Breast epithelium (tissue), 4 donors: ENCODE results near the gene FSTL4. TPM values are rescaled to one million over a fixed set of nuclear protein-coding genes. Genes with fewer than 3 reads are reported as not detected.

ENCODE experiments used
- DNase-seq, 2 donors: peaks; one replicate each; pipeline ENCODE4 v3.0.0-alpha.2; 2019; ENCODE audit warnings: low spot score in 2 of 2
- H3K27ac ChIP-seq, 2 donors: fragments of 200-600 bp; sonication (generic) in 1 of 2; one replicate each; pipeline ENCODE4 v1.5.1; 2016 to 2019; ENCODE audit warnings: mild to moderate bottlenecking in 1 of 2
- H3K27me3 ChIP-seq, 2 donors: fragments of 200-600 bp; sonication (generic) in 1 of 2; one replicate each; pipeline versions ENCODE4 v1.5.1 to v1.6.0; 2017 to 2019; ENCODE audit warnings: control low read depth in 1 of 2, mild to moderate bottlenecking in 1 of 2
- H3K36me3 ChIP-seq: fragments of 200-600 bp; one replicate; pipeline ENCODE4 v1.5.1; 2019
- H3K4me1 ChIP-seq, 2 donors: fragments of 200-600 bp; sonication (generic); one replicate each; pipeline ENCODE4 v1.5.1; 2016 to 2019; ENCODE audit warnings: control low read depth in 1 of 2
- H3K4me3 ChIP-seq, 3 donors: fragments of 200-600 bp; sonication (generic); 1 replicate in 2 of 3; 2 replicates in 1 of 3; pipeline ENCODE4 v1.5.1; 2016 to 2019; ENCODE audit warnings: mild to moderate bottlenecking in 3 of 3, moderate library complexity in 2 of 3
- H3K9me3 ChIP-seq, 2 donors: fragments of 200-600 bp; sonication (generic) in 1 of 2; one replicate each; pipeline ENCODE4 v1.5.1; 2016 to 2019; ENCODE audit warnings: control low read depth in 1 of 2
- CTCF ChIP-seq, 3 donors: fragments of 450-650 bp; IDR thresholded peaks; one replicate each; pipeline ENCODE4 v1.5.1; 2016 to 2017; ENCODE audit warnings: antibody characterized with exemption in 3 of 3, mild to moderate bottlenecking in 3 of 3, moderate library complexity in 3 of 3
- POLR2A ChIP-seq: fragments of 450-650 bp; IDR thresholded peaks from one replicate; pipeline ENCODE4 v1.6.1; 2016; ENCODE audit warnings: antibody characterized with exemption, mild to moderate bottlenecking, moderate library complexity
- POLR2AphosphoS5 ChIP-seq, 3 donors: sonication (generic); formaldehyde crosslinking; IDR thresholded peaks; one replicate each; pipeline ENCODE4 v1.6.1; 2017; ENCODE audit warnings: antibody characterized with exemption in 3 of 3
- intact Hi-C: fragments of 100-400 bp; cut with DNase I; formaldehyde crosslinking; loops from one replicate; pipeline ENCODE4 v1.15.1; 2023; ENCODE audit warnings: low total_unique reads
- total RNA-seq, 3 donors: library from RNA; depleted of rRNA; stranded (reverse); fragments of >200 nt; gene quantifications; one replicate each; pipeline ENCODE4 v1.1.0, GENCODE V29; 2016

FSTL4 gene
- total RNA-seq, 3 donors from 2014 or later: 0.16 to 0.98 (median 0.88) TPM

DNA sequence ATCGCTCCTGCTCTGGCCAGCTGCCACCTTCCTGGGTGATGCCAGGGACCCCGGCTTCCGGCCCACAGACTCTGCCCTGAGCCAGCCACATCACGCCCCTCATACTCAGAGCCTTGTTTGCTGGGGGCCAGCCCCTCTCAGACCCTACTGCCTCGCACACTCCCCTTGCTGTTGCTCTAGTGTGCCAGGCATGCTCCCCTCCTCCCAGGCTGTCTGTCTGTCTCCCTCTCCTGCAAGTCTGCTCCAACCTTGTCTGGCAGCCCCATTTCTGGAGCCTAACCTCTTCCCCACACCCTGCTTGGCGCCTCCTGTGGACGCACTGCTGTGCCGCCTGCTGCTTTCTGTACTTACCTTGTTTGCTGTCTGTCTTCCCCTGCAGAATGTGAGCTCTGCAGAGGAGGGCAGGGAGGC, 375.8 kb downstream of the FSTL4 start:
- intact Hi-C loops: no loop called here
- Histone ChIP-seq H3K9me3 (no peaks in the 10 kb centered on the region), H3K4me1 (peaks cover 0 to 4% of the 10 kb centered on the region in 2 donors), H3K36me3 (no peaks in the 10 kb centered on the region), H3K4me3 (no peak overlapping the region), H3K27me3 (no peaks in the 10 kb centered on the region), H3K27ac (no peak overlapping the region)
- DNase-seq: no peak
- TF ChIP-seq POLR2AphosphoS5 (IDR thresholded peaks at IDR 0.05): no peak
- no peak for TF ChIP-seq CTCF (IDR thresholded peaks at IDR 0.05)
- TF ChIP-seq POLR2A: no peak

GRCh38 chr5:133235696-133236426, 376.5 kb downstream of the FSTL4 start:
- intact Hi-C loops: no loop called here
- no peak overlapping the region for H3K4me3 ChIP-seq
- DNase-seq: no peak
- no peaks in the 10 kb centered on the region for H3K27me3 ChIP-seq
- TF ChIP-seq CTCF (IDR thresholded peaks at IDR 0.05): no peak
- TF ChIP-seq POLR2A: no peak
- TF ChIP-seq POLR2AphosphoS5 (IDR thresholded peaks at IDR 0.05): no peak
- H3K36me3 ChIP-seq: no peaks in the 10 kb centered on the region
- H3K27ac ChIP-seq: no peak overlapping the region
- no peaks in the 10 kb centered on the region for H3K9me3 ChIP-seq
- peaks cover 0 to 4% of the 10 kb centered on the region in 2 donors for H3K4me1 ChIP-seq

DNA sequence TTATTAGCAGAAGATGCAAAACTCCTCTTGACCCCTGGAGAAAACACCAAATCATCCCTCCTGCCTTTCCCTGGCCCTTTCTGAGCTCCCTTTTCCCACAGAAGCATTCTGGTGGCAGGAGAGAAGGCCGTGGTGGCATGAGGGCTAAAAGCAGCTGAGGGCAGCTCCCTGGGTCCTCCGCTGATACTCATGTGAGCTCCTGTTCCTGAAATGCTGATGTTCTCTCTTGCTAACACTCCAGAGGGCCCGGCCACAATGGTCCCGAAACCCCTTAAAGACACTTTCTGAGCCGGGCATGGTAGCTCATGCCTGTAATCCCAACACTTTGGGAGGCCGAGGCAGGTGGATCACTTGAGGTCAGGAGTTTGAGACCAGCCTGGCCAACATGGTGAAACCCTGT, 377.4 kb downstream of the FSTL4 start:
- Histone ChIP-seq H3K27ac (no peak overlapping the region), H3K36me3 (no peaks in the 10 kb centered on the region), H3K27me3 (no peaks in the 10 kb centered on the region), H3K9me3 (no peaks in the 10 kb centered on the region), H3K4me1 (peaks cover 0 to 4% of the 10 kb centered on the region in 2 donors), H3K4me3 (no peak overlapping the region)
- intact Hi-C loops: no loop called here
- TF ChIP-seq POLR2AphosphoS5 (IDR thresholded peaks at IDR 0.05): no peak
- no peak for TF ChIP-seq POLR2A
- no peak for TF ChIP-seq CTCF (IDR thresholded peaks at IDR 0.05)
- no peak for DNase-seq

GRCh38 chr5:133234273-133234672, 378.1 kb downstream of the FSTL4 start:
- intact Hi-C loops: no loop called here
- Histone ChIP-seq H3K9me3 (no peaks in the 10 kb centered on the region), H3K36me3 (no peaks in the 10 kb centered on the region), H3K27me3 (no peaks in the 10 kb centered on the region), H3K27ac (no peak overlapping the region), H3K4me3 (no peak overlapping the region), H3K4me1 (peaks cover 0 to 4% of the 10 kb centered on the region in 2 donors)
- TF ChIP-seq POLR2AphosphoS5 (IDR thresholded peaks at IDR 0.05) (no peak), CTCF (IDR thresholded peaks at IDR 0.05) (no peak), POLR2A (no peak)
- no peak for DNase-seq

DNA sequence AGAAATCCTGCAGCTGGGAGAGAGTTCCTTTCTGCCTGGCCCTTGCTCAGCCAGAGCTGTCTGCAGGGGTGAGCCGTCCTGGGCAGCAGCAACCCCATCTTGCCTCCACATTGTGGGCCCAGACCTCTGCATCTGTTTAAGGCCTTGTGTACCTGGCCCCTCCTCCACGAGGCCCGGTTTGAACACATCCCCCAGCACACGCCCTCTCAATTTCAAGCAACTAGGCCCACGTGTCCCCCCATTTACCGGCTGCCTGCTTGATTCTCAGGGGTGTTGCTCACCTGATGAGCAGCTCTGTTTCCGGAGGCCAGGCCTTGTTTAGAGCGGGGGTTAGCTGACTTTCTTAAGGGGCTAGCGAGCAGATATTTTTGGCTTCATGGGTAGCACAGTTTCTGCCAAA, 378.7 kb downstream of the FSTL4 start:
- Histone ChIP-seq H3K4me3 (no peak overlapping the region), H3K9me3 (no peaks in the 10 kb centered on the region), H3K4me1 (peaks cover 0 to 4% of the 10 kb centered on the region in 2 donors), H3K27ac (no peak overlapping the region), H3K36me3 (no peaks in the 10 kb centered on the region), H3K27me3 (no peaks in the 10 kb centered on the region)
- TF ChIP-seq POLR2A (no peak), POLR2AphosphoS5 (IDR thresholded peaks at IDR 0.05) (no peak), CTCF (IDR thresholded peaks at IDR 0.05) (no peak)
- DNase-seq: no peak
- intact Hi-C loops: no loop called here
